22Rv1 (cell line): ENCODE measurements around the gene S100Z.

Experiments used
- CTCF ChIP-seq: fragments of 450-650 bp; IDR thresholded peaks from 2 replicates; pipeline ENCODE4 v1.5.1; 2017; ENCODE audit warnings: mild to moderate bottlenecking
- ZFX ChIP-seq: fragments of 450-650 bp; IDR thresholded peaks from 2 replicates; pipeline ENCODE4 v1.6.1; 2017; ENCODE audit warnings: antibody characterized with exemption, borderline replicate concordance

- TF ChIP-seq CTCF (no peak), ZFX (no peak)
Measured at GRCh38 chr5:76808141-76808691, 41.6 kb upstream of the S100Z start.
